Left ventricle myocardium inferior (tissue), 1 donor: ENCODE measurements around the gene MDM1. TPM values are rescaled to one million over a fixed set of nuclear protein-coding genes. Genes with fewer than 3 reads are reported as not detected.

Experiments used
- DNase-seq: peaks from one replicate; pipeline ENCODE4 v3.0.0-alpha.2; 2020
- H3K27ac ChIP-seq: fragments of 200-600 bp; replicated peaks from 2 replicates; pipeline ENCODE4 v1.8.0; 2021
- H3K27me3 ChIP-seq: fragments of 200-600 bp; 2 replicates; pipeline ENCODE4 v1.8.0; 2021; ENCODE audit warnings: low read depth
- H3K36me3 ChIP-seq: fragments of 200-600 bp; 2 replicates; pipeline ENCODE4 v1.8.0; 2021
- H3K4me1 ChIP-seq: fragments of 200-600 bp; 2 replicates; pipeline ENCODE4 v1.8.0; 2021
- H3K4me3 ChIP-seq: fragments of 200-600 bp; 2 replicates; pipeline ENCODE4 v1.8.0; 2021; ENCODE audit warnings: mild to moderate bottlenecking, moderate library complexity
- H3K9me3 ChIP-seq: fragments of 200-600 bp; replicated peaks from 2 replicates; pipeline ENCODE4 v1.8.0; 2021
- CTCF ChIP-seq: fragments of 200-600 bp; IDR thresholded peaks from 2 replicates; pipeline ENCODE4 v1.8.0; 2021; ENCODE audit warnings: antibody characterized with exemption, mild to moderate bottlenecking, borderline replicate concordance
- intact Hi-C: fragments of 100-400 bp; cut with micrococcal nuclease; formaldehyde crosslinking; loops from one replicate; pipeline ENCODE4 v1.11.0; 2022
- total RNA-seq: library from RNA; stranded (reverse); fragmentation: NEBNext Ultra II Directional; extraction: Animal tissue kit (Norgen Biotek cat#: 25700); gene quantifications from one replicate; pipeline ENCODE4 v1.2.1, GENCODE V29; 2021
- donor health status: DM: no; HTN: yes; CAD: no; lungs with severe emphysema.

The MDM1 gene
- total RNA-seq, 1 donor from 2014 or later: 7.8 TPM

GRCh38 chr12:68259318-68259940, 72.7 kb downstream of the MDM1 start:
- H3K36me3 ChIP-seq: no peaks in the 10 kb centered on the region
- no peaks in the 10 kb centered on the region for H3K4me1 ChIP-seq
- H3K4me3 ChIP-seq: no peak overlapping the region
- peaks cover 5% of the 10 kb centered on the region for H3K27me3 ChIP-seq
- TF ChIP-seq CTCF: no peak
- intact Hi-C loops: no loop called here
- DNase-seq: no peak
- no peak overlapping the region for H3K27ac ChIP-seq
- H3K9me3 ChIP-seq: no peaks in the 10 kb centered on the region

- Histone ChIP-seq H3K9me3 (no peaks in the 10 kb centered on the region), H3K27ac (no peak within 1 kb of the TSS), H3K36me3 (no peaks in the 10 kb centered on the region), H3K4me1 (no peaks in the 10 kb centered on the region), H3K4me3 (no peak within 1 kb of the TSS), H3K27me3 (no peaks in the 10 kb centered on the region)
- no peak for DNase-seq
- TF ChIP-seq CTCF: no peak
- intact Hi-C loops: no loop called here
Measured at GRCh38 chr12:68253504-68253903, 78.7 kb downstream of the MDM1 start, which contains the start of gene IL22. TSS of gene IL22 (minus strand) at chr12:68253604. CDS start at chr12:68253448, 156 bp downstream.

GRCh38 chr12:68252077-68252476, 80.1 kb downstream of the MDM1 start:
- Histone ChIP-seq H3K27ac (no peak overlapping the region), H3K36me3 (no peaks in the 10 kb centered on the region), H3K4me3 (no peak overlapping the region), H3K27me3 (no peaks in the 10 kb centered on the region), H3K9me3 (no peaks in the 10 kb centered on the region), H3K4me1 (no peaks in the 10 kb centered on the region)
- DNase-seq: no peak
- TF ChIP-seq CTCF: no peak
- intact Hi-C loops: no loop called here

GRCh38 chr12:68250454-68250853, 81.7 kb downstream of the MDM1 start:
- TF ChIP-seq CTCF: no peak
- intact Hi-C loops: no loop called here
- Histone ChIP-seq H3K9me3 (no peaks in the 10 kb centered on the region), H3K4me3 (no peak overlapping the region), H3K27ac (no peak overlapping the region), H3K27me3 (no peaks in the 10 kb centered on the region), H3K4me1 (peaks cover 7% of the 10 kb centered on the region), H3K36me3 (no peaks in the 10 kb centered on the region)
- DNase-seq: no peak

- H3K27me3 ChIP-seq: no peaks in the 10 kb centered on the region
- H3K4me3 ChIP-seq: no peak overlapping the region
- no peak for DNase-seq
- no peak overlapping the region for H3K27ac ChIP-seq
- no peak for TF ChIP-seq CTCF
- peaks cover 16% of the 10 kb centered on the region for H3K4me1 ChIP-seq
- H3K9me3 ChIP-seq: no peaks in the 10 kb centered on the region
- no peaks in the 10 kb centered on the region for H3K36me3 ChIP-seq
- intact Hi-C loops: no loop called here
Measured at GRCh38 chr12:68247785-68248184, 84.4 kb downstream of the MDM1 start.
